OCI-LY7 (cell line): Measurements from ENCODE around the gene TTC16. TPM values are rescaled to one million over a fixed set of nuclear protein-coding genes. Genes with fewer than 3 reads are reported as not detected.
A peak's percentile ranks its signal among the peaks of the same experiment; 100 is the strongest.

Source experiments
- BruUV-seq: library from RNA; stranded (reverse); fragments of 400-500 nt; replicated peaks from 2 replicates; lab custom pipeline; 2021; lab: Mats Ljungman, UMichigan
- CTCF ChIA-PET: fragments of 300-600 bp; sonication (Branson Sonifier 250); formaldehyde crosslinking; loops from one replicate; lab custom pipeline; 2022; ENCODE audit warnings: antibody characterized with exemption; ENCODE audit not compliant: unreplicated experiment; lab: Charles Lee
- POLR2A ChIA-PET: fragments of 300-600 bp; sonication (Branson Sonifier 250); formaldehyde crosslinking; loops from one replicate; lab custom pipeline; 2022; ENCODE audit warnings: antibody characterized with exemption; lab: Charles Lee
- DNase-seq: peaks from one replicate; pipeline ENCODE4 v3.0.0-alpha.2; 2015; ENCODE audit warnings: low spot score
- H2AFZ ChIP-seq: fragments of 200-600 bp; sonication (generic), shearing (Covaris generic); 2 replicates; pipeline ENCODE4 v1.6.1; 2014; ENCODE audit warnings: mild to moderate bottlenecking, antibody characterized with exemption, low read length, moderate library complexity
- H3K27ac ChIP-seq: fragments of 200-600 bp; sonication (generic); 2 replicates; pipeline ENCODE4 v1.5.1; 2014; ENCODE audit warnings: mixed run types, low read depth, mild to moderate bottlenecking, moderate library complexity, low read length, inconsistent platforms; ENCODE audit not compliant: poor library complexity, severe bottlenecking
- H3K36me3 ChIP-seq: fragments of 200-600 bp; sonication (generic); 2 replicates; pipeline ENCODE4 v1.6.1; 2014; ENCODE audit warnings: mild to moderate bottlenecking, antibody characterized with exemption, low read length, moderate library complexity, mixed read lengths; ENCODE audit not compliant: insufficient read depth
- H3K4me1 ChIP-seq: fragments of 200-600 bp; sonication (generic); 2 replicates; pipeline ENCODE4 v1.5.1; 2014; ENCODE audit warnings: mild to moderate bottlenecking, low read length; ENCODE audit not compliant: insufficient read depth, poor library complexity, severe bottlenecking
- H3K4me2 ChIP-seq: fragments of 200-600 bp; sonication (generic); 2 replicates; pipeline ENCODE4 v1.6.1; 2014; ENCODE audit warnings: mild to moderate bottlenecking, low read length
- H3K4me3 ChIP-seq: fragments of 200-600 bp; sonication (generic); 2 replicates; pipeline ENCODE4 v1.5.1; 2014; ENCODE audit warnings: mild to moderate bottlenecking, low read depth, low read length; ENCODE audit not compliant: poor library complexity, severe bottlenecking
- H3K79me2 ChIP-seq: fragments of 200-600 bp; sonication (generic); 2 replicates; pipeline ENCODE4 v1.6.1; 2016; ENCODE audit warnings: low read depth, mild to moderate bottlenecking, low read length, moderate library complexity, mixed read lengths; ENCODE audit not compliant: insufficient read depth
- H3K9me2 ChIP-seq: fragments of 200-600 bp; sonication (generic); 2 replicates; pipeline ENCODE4 v1.6.1; 2016; ENCODE audit warnings: mild to moderate bottlenecking, low read length, mixed read lengths; ENCODE audit not compliant: insufficient read depth
- H3K9me3 ChIP-seq: fragments of 200-600 bp; sonication (generic); 2 replicates; pipeline ENCODE4 v1.6.1; 2014; ENCODE audit warnings: mild to moderate bottlenecking, mixed run types, low read length, mixed read lengths
- H4K20me1 ChIP-seq: fragments of 200-600 bp; sonication (generic); 2 replicates; pipeline ENCODE4 v1.6.1; 2014; ENCODE audit warnings: mild to moderate bottlenecking, antibody characterized with exemption, low read length, moderate library complexity, mixed read lengths; ENCODE audit not compliant: insufficient read depth
- CTCF ChIP-seq: fragments of 200-600 bp; sonication (generic); conservative IDR thresholded peaks from 2 replicates; pipeline ENCODE4 v1.5.1; 2014; ENCODE audit warnings: mild to moderate bottlenecking, antibody characterized with exemption, low read length, moderate library complexity, mixed read lengths
- EZH2phosphoT487 ChIP-seq: fragments of 200-600 bp; sonication (generic); IDR thresholded peaks from 2 replicates; pipeline ENCODE4 v1.6.1; 2018; ENCODE audit warnings: low read depth, borderline replicate concordance, mild to moderate bottlenecking, mixed run types, antibody characterized with exemption, low read length, moderate library complexity, mixed read lengths
- intact Hi-C: fragments of 100-400 bp; cut with micrococcal nuclease; formaldehyde crosslinking; loops from one replicate; pipeline ENCODE4 v1.10.0; 2022; ENCODE audit not compliant: unreplicated experiment
- total RNA-seq, 2 experiments: library from RNA; depleted of rRNA in 1 of 2; stranded (reverse); fragments of >200 nt in 1 of 2; shearing (Covaris generic) in 1 of 2; gene quantifications; 2 replicates each; pipeline ENCODE4 v1.2.3, GENCODE V29; 2014 to 2022

Gene TTC16
- total RNA-seq, 2 experiments from 2014 or later, result not detected

GRCh38 chr9:127772603-127773002 lies 56.7 kb downstream of the TTC16 start:
- H4K20me1 ChIP-seq, result 0 out of 2 replicates have a peak, but pooled peaks cover 6% of the 10 kb centered on the region
- intact Hi-C loops, result no loop called here
- no peak for DNase-seq
- peaks cover 55% of the 10 kb centered on the region for H3K36me3 ChIP-seq
- ChIA-PET POLR2A (no interaction called here), CTCF (no interaction called here)
- peaks cover 43% of the 10 kb centered on the region for H3K79me2 ChIP-seq
- no peaks in the 10 kb centered on the region for H3K9me2 ChIP-seq
- TF ChIP-seq EZH2phosphoT487 (no peak), CTCF (no peak)
- H2AFZ ChIP-seq, result no peak overlapping the region
- no TSS peak for BruUV-seq
- H3K4me3 ChIP-seq, result no peak overlapping the region
- peaks cover 68% of the 10 kb centered on the region for H3K4me1 ChIP-seq
- peak overlapping the region; percentile 27 for H3K27ac ChIP-seq
- H3K4me2 ChIP-seq, result no peak overlapping the region
- H3K9me3 ChIP-seq, result no peaks in the 10 kb centered on the region

- CTCF ChIA-PET, result no interaction called here
- Histone ChIP-seq H3K79me2 (peaks cover 48% of the 10 kb centered on the region), H3K4me3 (no peak overlapping the region), H4K20me1 (0 out of 2 replicates have a peak, but pooled peaks cover 6% of the 10 kb centered on the region), H3K4me2 (no peak overlapping the region), H3K9me2 (no peaks in the 10 kb centered on the region), H3K9me3 (no peaks in the 10 kb centered on the region), H3K27ac (peak overlapping the region; percentile 27), H2AFZ (no peak overlapping the region), H3K36me3 (peaks cover 49% of the 10 kb centered on the region), H3K4me1 (peaks cover 61% of the 10 kb centered on the region)
- intact Hi-C loops, result no loop called here
- TF ChIP-seq CTCF (no peak), EZH2phosphoT487 (no peak)
- POLR2A ChIA-PET, result no interaction called here
- TSS peak; percentile 33 for BruUV-seq
- no peak for DNase-seq
Observed at GRCh38 chr9:127773272-127773671, 57.4 kb downstream of the TTC16 start.

- Histone ChIP-seq H4K20me1 (0 out of 2 replicates have a peak, but pooled peaks cover 6% of the 10 kb centered on the region), H3K4me3 (no peak overlapping the region), H3K27ac (no peak overlapping the region), H3K36me3 (peaks cover 47% of the 10 kb centered on the region), H3K4me1 (peaks cover 63% of the 10 kb centered on the region), H2AFZ (no peak overlapping the region), H3K9me2 (no peaks in the 10 kb centered on the region), H3K79me2 (peaks cover 52% of the 10 kb centered on the region), H3K4me2 (no peak overlapping the region), H3K9me3 (no peaks in the 10 kb centered on the region)
- ChIA-PET POLR2A (no interaction called here), CTCF (no interaction called here)
- DNase-seq, result no peak
- intact Hi-C loops, result no loop called here
- BruUV-seq, result no TSS peak
- TF ChIP-seq EZH2phosphoT487 (no peak), CTCF (no peak)
Observed at GRCh38 chr9:127773981-127774380, 58.1 kb downstream of the TTC16 start.
